ENCODE data around the gene PRR7. TPM values are rescaled to one million over a fixed set of nuclear protein-coding genes. Genes with fewer than 3 reads are reported as not detected.

PRR7 gene
- polyA plus RNA-seq, 1 of the 3 experiments (the other 2 are of a cell fraction) = 17.1 TPM

DNA sequence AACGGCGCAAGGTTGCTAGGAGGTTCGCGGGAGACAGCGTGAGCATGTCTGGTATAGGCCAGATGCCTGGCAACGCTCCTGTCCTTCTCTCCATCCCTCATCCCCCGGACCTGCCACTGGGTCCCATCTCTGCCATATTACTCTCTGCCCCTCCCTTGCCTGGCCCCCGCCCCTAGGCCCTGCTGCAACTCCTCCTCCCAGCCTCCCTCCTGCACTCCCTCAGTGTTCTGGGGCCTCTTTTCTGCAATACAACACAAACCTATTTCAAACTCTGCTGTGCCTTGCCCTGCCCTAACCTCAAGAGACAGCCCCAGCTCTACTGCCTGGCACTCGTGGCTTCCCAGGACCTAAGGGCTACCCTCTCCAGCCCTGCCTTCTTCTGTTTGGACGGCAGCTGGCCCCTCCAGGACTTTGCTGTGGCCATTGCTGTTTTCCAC, 35.8 kb downstream of the PRR7 start (continued):
- TF ChIP-seq MAX (IDR thresholded peaks at IDR 0.05; ENCODE audit: low read depth) = no peak
- TF ChIP-seq NRF1 (IDR thresholded peaks at IDR 0.05; ENCODE audit: low read depth, low read length) = no peak
- TF ChIP-seq RCOR1 (IDR thresholded peaks at IDR 0.05; ENCODE audit: low read length) = no peak

DNA sequence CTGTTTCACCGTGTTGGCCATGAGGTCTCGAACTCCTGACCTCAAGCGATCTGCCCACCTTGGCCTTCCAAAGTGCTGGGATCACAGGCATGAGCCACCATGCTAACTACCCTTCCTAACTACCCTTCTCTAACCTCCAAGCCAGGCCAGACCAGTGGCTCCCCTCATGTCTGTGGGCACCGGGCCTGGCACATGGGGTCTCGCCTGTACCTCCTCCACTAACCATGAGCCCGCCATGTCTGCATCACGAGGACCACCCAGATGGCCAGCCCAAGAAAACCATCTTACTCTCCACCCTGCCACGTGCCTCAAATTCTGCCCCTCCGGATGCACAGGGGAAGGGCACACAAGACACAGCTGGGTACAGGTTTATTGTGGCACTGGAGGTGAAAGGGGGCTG, 36.4 kb downstream of the PRR7 start:
- Histone ChIP-seq H3K9me3 (no peaks in the 10 kb centered on the region), H4K20me1 (ENCODE audit: insufficient read depth) (peaks cover 35% of the 10 kb centered on the region), H3K27ac (ENCODE audit: low read depth in 2 of 2, low read length in 1 of 2) (peak overlapping the region in 1 of 2 experiments; percentile 7; a peak in 1 of 4 replicates), H2AFZ (ENCODE audit: low read depth) (no peak overlapping the region), H3K9me2 (no peaks in the 10 kb centered on the region), H3K4me1 (ENCODE audit: control insufficient read depth in 1 of 2, insufficient read depth in 2 of 2, low read depth in 1 of 2, low read length in 1 of 2) (peaks cover 6 to 62% of the 10 kb centered on the region in 2 experiments; a peak in 3 of 4 replicates), H3K4me3 (ENCODE audit: low read depth in 2 of 2, low read length in 1 of 2) (no peak overlapping the region), H3K79me2 (ENCODE audit: insufficient read depth) (peaks cover 3% of the 10 kb centered on the region; the same call in 1 of the 2 replicates), H3K27me3 (ENCODE audit: insufficient read depth) (no peaks in the 10 kb centered on the region), H3K36me3 (replicated peaks in 1 of 2; ENCODE audit: control insufficient read depth in 1 of 2, insufficient read depth in 2 of 2, low read length in 1 of 2) (peaks cover 33 to 35% of the 10 kb centered on the region in 2 experiments), H3K9ac (no peak overlapping the region), H3K4me2 (no peak overlapping the region), H3F3A (replicated peaks; ENCODE audit: insufficient read depth) (peaks cover 79% of the 10 kb centered on the region)
- CTCF ChIA-PET = interaction anchor here (1.5 to 20.3 kb wide), 4 partner anchors 12 to 92 kb away, joined by 3 to 201 read pairs (median 6); partner anchors contain the start of gene PDLIM7
- TF ChIP-seq FOXM1 (IDR thresholded peaks at IDR 0.05; ENCODE audit: low read depth) (no peak), MXI1 (IDR thresholded peaks at IDR 0.05; ENCODE audit: low read depth, low read length) (no peak), GABPA (IDR thresholded peaks at IDR 0.05; ENCODE audit: low read depth) (no peak), EZH2phosphoT487 (IDR thresholded peaks at IDR 0.05; ENCODE audit: borderline replicate concordance, low read depth) (no peak), TAF1 (IDR thresholded peaks at IDR 0.05; ENCODE audit: borderline replicate concordance, low read depth, low read length) (no peak), NFIC (IDR thresholded peaks at IDR 0.05; ENCODE audit: borderline replicate concordance) (no peak), MAX (IDR thresholded peaks at IDR 0.05; ENCODE audit: low read depth) (no peak), POLR2AphosphoS5 (IDR thresholded peaks at IDR 0.05; ENCODE audit: low read depth, low read length) (no peak; the same call in 1 of the 2 replicates), YY1 (IDR thresholded peaks at IDR 0.05; ENCODE audit: low read depth) (no peak), RAD21 (IDR thresholded peaks at IDR 0.05; ENCODE audit: low read length) (no peak), TEAD4 (IDR thresholded peaks at IDR 0.05; ENCODE audit: borderline replicate concordance, insufficient read depth) (no peak), GATA2 (CRISPR knock-in tag; IDR thresholded peaks at IDR 0.05) (no peak), TCF12 (IDR thresholded peaks at IDR 0.05) (no peak), ELF1 (IDR thresholded peaks at IDR 0.05) (no peak)
- TF ChIP-seq, protein P1, sequence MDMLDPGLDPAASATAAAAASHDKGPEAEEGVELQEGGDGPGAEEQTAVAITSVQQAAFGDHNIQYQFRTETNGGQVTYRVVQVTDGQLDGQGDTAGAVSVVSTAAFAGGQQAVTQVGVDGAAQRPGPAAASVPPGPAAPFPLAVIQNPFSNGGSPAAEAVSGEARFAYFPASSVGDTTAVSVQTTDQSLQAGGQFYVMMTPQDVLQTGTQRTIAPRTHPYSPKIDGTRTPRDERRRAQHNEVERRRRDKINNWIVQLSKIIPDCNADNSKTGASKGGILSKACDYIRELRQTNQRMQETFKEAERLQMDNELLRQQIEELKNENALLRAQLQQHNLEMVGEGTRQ (IDR thresholded peaks at IDR 0.05; ENCODE audit: borderline replicate concordance, low read depth, low read length) = no peak
- TF ChIP-seq, protein P2, sequence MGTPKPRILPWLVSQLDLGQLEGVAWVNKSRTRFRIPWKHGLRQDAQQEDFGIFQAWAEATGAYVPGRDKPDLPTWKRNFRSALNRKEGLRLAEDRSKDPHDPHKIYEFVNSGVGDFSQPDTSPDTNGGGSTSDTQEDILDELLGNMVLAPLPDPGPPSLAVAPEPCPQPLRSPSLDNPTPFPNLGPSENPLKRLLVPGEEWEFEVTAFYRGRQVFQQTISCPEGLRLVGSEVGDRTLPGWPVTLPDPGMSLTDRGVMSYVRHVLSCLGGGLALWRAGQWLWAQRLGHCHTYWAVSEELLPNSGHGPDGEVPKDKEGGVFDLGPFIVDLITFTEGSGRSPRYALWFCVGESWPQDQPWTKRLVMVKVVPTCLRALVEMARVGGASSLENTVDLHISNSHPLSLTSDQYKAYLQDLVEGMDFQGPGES (IDR thresholded peaks at IDR 0.05; ENCODE audit: low read depth, low read length) = no peak
- TF ChIP-seq, protein P3, sequence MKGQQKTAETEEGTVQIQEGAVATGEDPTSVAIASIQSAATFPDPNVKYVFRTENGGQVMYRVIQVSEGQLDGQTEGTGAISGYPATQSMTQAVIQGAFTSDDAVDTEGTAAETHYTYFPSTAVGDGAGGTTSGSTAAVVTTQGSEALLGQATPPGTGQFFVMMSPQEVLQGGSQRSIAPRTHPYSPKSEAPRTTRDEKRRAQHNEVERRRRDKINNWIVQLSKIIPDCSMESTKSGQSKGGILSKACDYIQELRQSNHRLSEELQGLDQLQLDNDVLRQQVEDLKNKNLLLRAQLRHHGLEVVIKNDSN (IDR thresholded peaks at IDR 0.05; ENCODE audit: borderline replicate concordance, low read depth) = no peak
- TF ChIP-seq, protein P4, sequence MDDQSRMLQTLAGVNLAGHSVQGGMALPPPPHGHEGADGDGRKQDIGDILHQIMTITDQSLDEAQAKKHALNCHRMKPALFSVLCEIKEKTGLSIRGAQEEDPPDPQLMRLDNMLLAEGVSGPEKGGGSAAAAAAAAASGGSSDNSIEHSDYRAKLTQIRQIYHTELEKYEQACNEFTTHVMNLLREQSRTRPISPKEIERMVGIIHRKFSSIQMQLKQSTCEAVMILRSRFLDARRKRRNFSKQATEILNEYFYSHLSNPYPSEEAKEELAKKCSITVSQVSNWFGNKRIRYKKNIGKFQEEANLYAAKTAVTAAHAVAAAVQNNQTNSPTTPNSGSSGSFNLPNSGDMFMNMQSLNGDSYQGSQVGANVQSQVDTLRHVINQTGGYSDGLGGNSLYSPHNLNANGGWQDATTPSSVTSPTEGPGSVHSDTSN (IDR thresholded peaks at IDR 0.05) = no peak
- 96% methylated on average over 9 of the region's 9 CpGs for WGBS (ENCODE audit: low lambda C conversion rate)
- POLR2A ChIA-PET = interaction anchor here (0.7 kb wide), 1 partner anchor 9 kb away, joined by 3 read pairs; no protein-coding TSS in a partner anchor
- no peak for DNase-seq

Measured in SK-N-SH (cell line).